Esophagus muscularis mucosa (tissue), 4 donors: ENCODE results near the gene VWDE.

Source experiments
- EP300 ChIP-seq: sonication (generic); formaldehyde crosslinking; IDR thresholded peaks from one replicate; pipeline ENCODE4 v1.6.1; 2017; ENCODE audit warnings: antibody characterized with exemption
- POLR2A ChIP-seq: fragments of 450-650 bp; IDR thresholded peaks from one replicate; pipeline ENCODE4 v1.6.1; 2017; ENCODE audit warnings: antibody characterized with exemption, moderate library complexity, mild to moderate bottlenecking, low read depth
- POLR2AphosphoS5 ChIP-seq, 2 donors: sonication (generic); formaldehyde crosslinking; IDR thresholded peaks; one replicate each; pipeline ENCODE4 v1.6.1; 2017; ENCODE audit warnings: antibody characterized with exemption in 2 of 2
- TF ChIP-seq, protein P1 (sequence below), 3 experiments: fragments of 200-600 bp in 2 of 3; fragments of 450-650 bp in 1 of 3; sonication (generic) in 2 of 3; IDR thresholded peaks; one replicate each; pipeline ENCODE4 v1.5.1; 2017 to 2019; ENCODE audit warnings: antibody characterized with exemption in 3 of 3, mild to moderate bottlenecking in 2 of 3, moderate library complexity in 1 of 3

GRCh38 chr7:12409097-12409711, 5.5 kb upstream of the VWDE start:
- TF ChIP-seq POLR2A (no peak), EP300 (no peak), POLR2AphosphoS5 (IDR thresholded peaks at IDR 0.05) (no peak)
- TF ChIP-seq, protein P1, sequence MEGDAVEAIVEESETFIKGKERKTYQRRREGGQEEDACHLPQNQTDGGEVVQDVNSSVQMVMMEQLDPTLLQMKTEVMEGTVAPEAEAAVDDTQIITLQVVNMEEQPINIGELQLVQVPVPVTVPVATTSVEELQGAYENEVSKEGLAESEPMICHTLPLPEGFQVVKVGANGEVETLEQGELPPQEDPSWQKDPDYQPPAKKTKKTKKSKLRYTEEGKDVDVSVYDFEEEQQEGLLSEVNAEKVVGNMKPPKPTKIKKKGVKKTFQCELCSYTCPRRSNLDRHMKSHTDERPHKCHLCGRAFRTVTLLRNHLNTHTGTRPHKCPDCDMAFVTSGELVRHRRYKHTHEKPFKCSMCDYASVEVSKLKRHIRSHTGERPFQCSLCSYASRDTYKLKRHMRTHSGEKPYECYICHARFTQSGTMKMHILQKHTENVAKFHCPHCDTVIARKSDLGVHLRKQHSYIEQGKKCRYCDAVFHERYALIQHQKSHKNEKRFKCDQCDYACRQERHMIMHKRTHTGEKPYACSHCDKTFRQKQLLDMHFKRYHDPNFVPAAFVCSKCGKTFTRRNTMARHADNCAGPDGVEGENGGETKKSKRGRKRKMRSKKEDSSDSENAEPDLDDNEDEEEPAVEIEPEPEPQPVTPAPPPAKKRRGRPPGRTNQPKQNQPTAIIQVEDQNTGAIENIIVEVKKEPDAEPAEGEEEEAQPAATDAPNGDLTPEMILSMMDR (IDR thresholded peaks at IDR 0.05), result no peak
